Measurements from ENCODE around the gene NOL6. TPM values are rescaled to one million over a fixed set of nuclear protein-coding genes. Genes with fewer than 3 reads are reported as not detected.

Gene NOL6
- total and polyA plus RNA-seq, 4 donors = 5.9 to 26.5 (median 22.3) TPM

DNA sequence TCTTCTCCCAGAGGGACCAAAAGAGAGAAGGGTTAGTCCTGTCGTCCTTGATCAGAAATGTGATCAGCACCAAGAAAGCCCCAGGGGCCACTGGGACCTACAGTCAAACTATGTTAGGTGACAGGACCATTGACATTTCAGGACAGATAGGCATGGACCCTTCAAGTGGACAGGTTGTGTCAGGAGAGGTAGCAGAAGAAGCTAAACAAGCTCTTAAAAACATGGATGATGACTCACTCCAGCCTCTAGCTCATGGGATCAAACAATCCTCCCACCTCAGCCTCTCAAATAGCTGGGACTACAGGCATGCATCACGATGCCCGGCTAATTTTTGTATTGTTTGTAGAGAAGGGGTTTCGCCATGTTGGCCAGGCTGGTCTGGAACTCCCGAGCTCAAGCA lies 24.0 kb downstream of the NOL6 start:
- H3K9me3 ChIP-seq (ENCODE audit: control insufficient read depth, low read length) = no peaks in the 10 kb centered on the region
- intact Hi-C loops (cut with DNase I) = no loop called here
- no peak for ATAC-seq (ENCODE audit: low FRiP score)
- WGBS, 2 donors = 91 to 97% methylated on average over 5 of the region's 5 CpGs
- no peak overlapping the region for H3K27ac ChIP-seq (ENCODE audit: low read depth in 1 of 2, low read length in 2 of 2)
- no peaks in the 10 kb centered on the region for H3K36me3 ChIP-seq (ENCODE audit: control insufficient read depth in 1 of 2, insufficient read depth in 2 of 2, low read length in 1 of 2)
- no peaks in the 10 kb centered on the region for H3K4me1 ChIP-seq (ENCODE audit: control insufficient read depth in 1 of 2, insufficient read depth in 2 of 2, low read length in 2 of 2)
- no peaks in the 10 kb centered on the region for H3K27me3 ChIP-seq (ENCODE audit: control insufficient read depth in 1 of 2, insufficient read depth in 2 of 2, low read length in 1 of 2)
- DNase-seq = no peak
- no peak overlapping the region for H3K4me3 ChIP-seq (ENCODE audit: low read length in 2 of 2)

DNA sequence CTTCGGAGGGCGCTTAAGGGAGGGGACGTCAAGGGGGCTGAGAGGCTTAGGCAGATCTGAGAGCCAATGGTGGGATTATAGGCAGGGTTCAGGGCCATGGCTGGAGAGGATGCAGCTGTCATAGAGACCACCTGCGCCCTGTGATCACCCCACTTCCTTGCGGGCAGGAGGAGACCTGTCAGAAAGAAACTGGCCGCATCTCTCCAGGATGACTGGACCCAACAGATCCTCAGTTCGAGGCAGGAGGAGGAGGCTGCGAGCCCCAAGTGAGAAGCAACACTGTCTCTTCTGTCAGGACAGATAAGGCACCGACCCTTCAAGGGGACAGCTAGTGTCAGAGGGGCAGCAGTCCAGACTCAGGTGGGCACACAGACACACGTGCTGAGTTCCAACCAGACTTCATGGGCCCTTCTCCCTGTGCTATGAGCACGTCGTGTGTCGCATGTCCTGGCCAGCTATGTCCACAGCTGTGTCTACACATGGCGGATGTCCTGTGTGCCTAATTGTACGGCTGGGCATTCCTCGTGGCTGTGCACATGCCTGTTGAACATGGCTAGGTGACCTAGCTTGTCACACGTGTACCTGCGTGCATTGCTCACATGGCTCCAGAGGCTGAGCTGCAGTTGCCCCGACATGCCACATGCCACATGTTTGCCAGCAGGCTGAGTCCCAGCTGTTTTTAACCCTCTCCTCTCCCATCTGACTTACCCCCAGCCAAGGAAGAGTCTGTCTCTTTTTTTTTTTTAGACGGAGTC lies 25.7 kb downstream of the NOL6 start:
- 25 to 27% methylated on average over 20 of the region's 20 CpGs for WGBS, 2 donors
- H3K27ac ChIP-seq (ENCODE audit: low read depth in 1 of 2, low read length in 2 of 2) = no peak overlapping the region
- intact Hi-C loops (cut with DNase I) = no loop called here

DNA sequence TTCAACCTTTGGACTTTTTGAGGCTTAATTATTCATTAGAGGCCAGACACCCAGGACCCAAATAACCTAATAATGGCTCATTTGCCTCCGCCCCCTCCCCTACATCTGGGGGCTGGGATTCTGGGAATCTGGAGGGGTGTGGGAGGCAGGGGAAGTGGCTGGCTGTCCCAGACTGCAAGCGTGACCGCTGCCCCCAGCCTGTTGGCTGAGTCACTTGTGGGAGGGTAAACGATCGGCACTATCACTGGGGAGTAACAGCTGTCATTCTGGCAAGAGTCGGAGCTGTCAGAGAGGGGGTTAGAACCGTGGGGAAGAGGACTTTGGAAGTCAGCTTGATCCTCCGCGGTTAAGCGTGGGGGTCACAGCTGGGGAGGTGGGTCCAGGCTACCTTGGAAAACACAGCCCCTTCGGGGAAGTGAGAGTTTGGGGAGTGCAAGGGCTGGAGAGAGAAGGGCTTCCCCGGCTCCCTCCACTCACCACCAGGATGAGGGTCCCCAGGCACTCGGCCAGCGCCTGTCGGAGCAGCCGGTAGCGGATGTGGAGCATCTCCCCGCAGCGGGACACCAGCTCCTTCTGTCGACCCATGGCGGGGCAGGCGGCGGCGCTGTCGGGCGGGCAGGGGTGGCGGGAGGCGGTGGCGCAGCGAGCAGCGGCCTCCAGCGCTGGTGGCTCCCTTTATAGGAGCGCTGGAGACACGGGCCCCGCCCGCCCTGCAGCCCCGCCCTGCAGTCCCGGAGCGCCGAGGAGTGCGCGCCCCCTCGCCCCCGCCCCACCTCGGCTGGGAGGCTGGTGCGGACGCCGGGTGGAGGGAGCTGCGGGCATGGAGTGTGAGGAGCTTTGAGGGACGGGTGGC lies 26.6 kb downstream of the NOL6 start, which contains the start of gene AQP3:
Gene AQP3, minus strand, starts transcription at position 648 of the 853 bp plus-strand sequence. Its CDS starts 63 bp downstream, at position 585.
- intact Hi-C loops (cut with DNase I) = no loop called here
- ATAC-seq (ENCODE audit: low FRiP score) (peak; percentile 87), DNase-seq (peak; percentile 81 to 88)
- no peak within 1 kb of the TSS for H3K27ac ChIP-seq (ENCODE audit: low read depth in 1 of 2, low read length in 2 of 2)
- no peaks in the 10 kb centered on the region for H3K4me1 ChIP-seq (ENCODE audit: control insufficient read depth in 1 of 2, insufficient read depth in 2 of 2, low read length in 2 of 2)
- no peaks in the 10 kb centered on the region for H3K36me3 ChIP-seq (ENCODE audit: control insufficient read depth in 1 of 2, insufficient read depth in 2 of 2, low read length in 1 of 2)
- WGBS, 2 donors = 3 to 4% methylated on average over 38 to 50 of the region's 50 CpGs
- no peaks in the 10 kb centered on the region for H3K27me3 ChIP-seq (ENCODE audit: control insufficient read depth in 1 of 2, insufficient read depth in 2 of 2, low read length in 1 of 2)
- H3K4me3 ChIP-seq (ENCODE audit: low read length in 2 of 2) = peak within 1 kb of the TSS; percentile 24 to 68
- H3K9me3 ChIP-seq (ENCODE audit: control insufficient read depth, low read length) = no peaks in the 10 kb centered on the region

More for the DNA sequence above, 25.7 kb downstream of the NOL6 start:
- no peaks in the 10 kb centered on the region for H3K36me3 ChIP-seq (ENCODE audit: control insufficient read depth in 1 of 2, insufficient read depth in 2 of 2, low read length in 1 of 2)
- no peaks in the 10 kb centered on the region for H3K4me1 ChIP-seq (ENCODE audit: control insufficient read depth in 1 of 2, insufficient read depth in 2 of 2, low read length in 2 of 2)
- DNase-seq = no peak
- no peak for ATAC-seq (ENCODE audit: low FRiP score)
- H3K9me3 ChIP-seq (ENCODE audit: control insufficient read depth, low read length) = no peaks in the 10 kb centered on the region
- no peaks in the 10 kb centered on the region for H3K27me3 ChIP-seq (ENCODE audit: control insufficient read depth in 1 of 2, insufficient read depth in 2 of 2, low read length in 1 of 2)
- H3K4me3 ChIP-seq (ENCODE audit: low read length in 2 of 2) = peak overlapping the region; percentile 24 to 68

DNA sequence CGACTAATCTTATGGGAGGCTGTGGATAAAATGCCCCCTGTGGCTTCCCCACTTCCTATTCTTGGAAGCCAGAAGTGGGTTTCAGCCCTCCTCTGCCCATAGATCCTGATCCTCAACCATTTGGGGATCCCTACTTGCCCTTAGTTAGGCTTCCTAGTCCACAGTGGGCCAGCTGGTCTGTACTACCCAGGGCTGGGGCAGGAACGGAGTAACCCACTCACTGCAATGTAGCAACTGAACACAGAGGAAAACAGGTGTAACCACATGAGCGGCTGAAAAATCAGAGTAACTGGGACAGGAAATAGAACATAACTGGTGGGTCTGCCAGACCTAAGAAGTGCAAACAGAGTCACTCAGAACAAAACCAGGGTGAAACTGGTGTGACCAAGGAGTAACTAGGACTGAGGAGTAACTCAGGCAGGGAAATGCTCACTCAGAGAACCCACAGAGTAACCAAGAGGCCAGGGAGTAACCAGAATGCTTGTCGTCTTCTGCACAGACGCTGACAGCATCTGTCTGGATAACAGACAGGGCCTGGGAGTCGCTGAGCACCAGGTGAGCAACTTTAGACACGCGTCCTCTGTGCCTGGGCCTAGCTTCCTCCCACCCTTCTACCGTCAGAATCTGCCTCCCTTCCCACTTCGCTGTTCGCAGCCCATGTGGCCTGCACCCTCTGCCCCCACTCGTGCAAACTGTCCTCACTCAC lies 27.3 kb downstream of the NOL6 start:
- ATAC-seq (ENCODE audit: low FRiP score) = no peak
- Histone ChIP-seq H3K36me3 (ENCODE audit: control insufficient read depth in 1 of 2, insufficient read depth in 2 of 2, low read length in 1 of 2) (no peaks in the 10 kb centered on the region), H3K9me3 (ENCODE audit: control insufficient read depth, low read length) (no peaks in the 10 kb centered on the region)

DNA sequence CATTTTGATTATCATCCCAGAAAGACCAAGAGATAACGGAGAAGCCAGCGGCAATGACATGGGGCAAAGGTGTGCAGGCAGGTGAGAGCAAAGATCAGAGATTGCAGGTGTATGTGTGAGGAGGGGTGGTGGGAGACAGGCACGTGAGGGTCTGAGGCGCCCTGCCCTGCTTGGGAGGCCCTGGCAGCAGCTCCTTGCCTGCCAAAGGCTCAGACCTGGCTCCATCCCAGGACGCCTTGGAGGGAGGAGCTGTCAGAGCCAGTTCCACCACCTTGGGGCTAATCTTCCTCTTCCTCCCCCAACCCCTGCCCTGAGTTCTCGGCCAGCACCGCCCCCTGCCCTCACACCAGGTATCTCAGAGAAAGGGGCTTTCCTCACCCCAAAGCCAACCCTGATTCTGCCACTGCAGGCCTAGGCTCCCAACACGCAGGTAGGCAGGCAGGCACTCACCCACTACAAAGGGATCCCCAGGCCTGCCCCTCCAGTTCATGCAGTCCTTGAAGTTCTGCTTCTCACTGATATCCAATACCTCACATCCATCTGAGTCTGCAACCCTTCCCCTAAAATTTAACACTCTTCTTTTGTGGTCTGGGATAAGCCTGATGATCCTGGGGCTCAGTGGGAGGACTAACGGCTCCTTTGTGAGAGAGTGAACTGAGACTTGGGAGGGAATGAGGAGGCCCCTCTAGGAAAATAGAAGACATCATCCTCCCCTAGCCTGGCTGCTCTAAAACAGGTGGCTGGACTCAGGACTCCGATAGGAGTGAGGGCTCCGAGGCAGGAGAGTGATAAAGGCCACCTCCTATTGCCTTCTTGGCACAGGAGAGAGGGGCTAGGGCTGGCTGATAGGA lies 28.1 kb downstream of the NOL6 start:
- no peaks in the 10 kb centered on the region for H3K9me3 ChIP-seq (ENCODE audit: control insufficient read depth, low read length)
- intact Hi-C loops (cut with DNase I) = no loop called here
- DNase-seq = no peak

More for the DNA sequence above, 27.3 kb downstream of the NOL6 start:
- no peaks in the 10 kb centered on the region for H3K4me1 ChIP-seq (ENCODE audit: control insufficient read depth in 1 of 2, insufficient read depth in 2 of 2, low read length in 2 of 2)
- H3K27me3 ChIP-seq (ENCODE audit: control insufficient read depth in 1 of 2, insufficient read depth in 2 of 2, low read length in 1 of 2) = no peaks in the 10 kb centered on the region
- WGBS, 2 donors = 85 to 92% methylated on average over 12 of the region's 12 CpGs
- H3K4me3 ChIP-seq (ENCODE audit: low read length in 2 of 2) = no peak overlapping the region
- no peak overlapping the region for H3K27ac ChIP-seq (ENCODE audit: low read depth in 1 of 2, low read length in 2 of 2)
- intact Hi-C loops (cut with DNase I) = no loop called here
- no peak for DNase-seq

DNA sequence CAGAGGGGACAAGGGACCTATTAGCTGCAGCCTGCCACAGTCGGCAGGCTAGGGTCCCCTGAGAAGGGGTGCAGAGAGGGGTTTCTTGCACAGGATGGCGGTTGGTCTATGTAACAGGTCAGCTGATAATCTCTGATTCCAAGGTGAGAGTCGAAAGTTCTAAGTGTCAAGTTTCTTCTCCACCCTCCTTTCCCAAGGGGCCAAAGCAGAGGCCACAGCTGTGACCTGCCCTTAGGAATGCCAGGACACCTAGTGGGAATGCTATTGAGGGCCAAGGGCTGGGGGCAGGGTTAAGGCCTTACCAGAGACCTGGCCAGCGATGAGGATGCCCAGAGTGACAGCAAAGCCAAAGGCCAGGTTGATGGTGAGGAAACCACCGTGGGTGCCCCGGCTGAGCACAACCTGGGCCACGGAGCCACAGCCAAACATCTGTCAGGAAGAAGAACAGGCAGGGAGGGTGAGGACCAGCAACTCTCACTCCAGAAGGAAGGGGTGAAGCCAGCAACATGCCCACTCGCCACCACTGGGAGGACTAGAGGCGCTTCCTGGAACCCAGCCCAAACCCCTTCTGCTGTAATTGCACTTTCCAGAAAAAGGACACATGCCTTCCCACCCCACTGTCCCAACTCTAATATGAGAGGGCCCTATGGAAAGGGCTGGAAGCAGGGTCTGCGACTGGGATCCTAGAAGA lies 30.1 kb downstream of the NOL6 start:
- ATAC-seq (ENCODE audit: low FRiP score) (no peak), DNase-seq (no peak)
- no peak overlapping the region for H3K27ac ChIP-seq (ENCODE audit: low read depth in 1 of 2, low read length in 2 of 2)
- intact Hi-C loops (cut with DNase I) = no loop called here
- no peaks in the 10 kb centered on the region for H3K27me3 ChIP-seq (ENCODE audit: control insufficient read depth in 1 of 2, insufficient read depth in 2 of 2, low read length in 1 of 2)
- no peaks in the 10 kb centered on the region for H3K4me1 ChIP-seq (ENCODE audit: control insufficient read depth in 1 of 2, insufficient read depth in 2 of 2, low read length in 2 of 2)
- no peak overlapping the region for H3K4me3 ChIP-seq (ENCODE audit: low read length in 2 of 2)
- H3K36me3 ChIP-seq (ENCODE audit: control insufficient read depth in 1 of 2, insufficient read depth in 2 of 2, low read length in 1 of 2) = no peaks in the 10 kb centered on the region
- H3K9me3 ChIP-seq (ENCODE audit: control insufficient read depth, low read length) = no peaks in the 10 kb centered on the region
- WGBS, 2 donors = 82 to 84% methylated on average over 10 of the region's 10 CpGs

More for the DNA sequence above, 28.1 kb downstream of the NOL6 start:
- Histone ChIP-seq H3K27ac (ENCODE audit: low read depth in 1 of 2, low read length in 2 of 2) (no peak overlapping the region), H3K4me3 (ENCODE audit: low read length in 2 of 2) (no peak overlapping the region), H3K4me1 (ENCODE audit: control insufficient read depth in 1 of 2, insufficient read depth in 2 of 2, low read length in 2 of 2) (no peaks in the 10 kb centered on the region), H3K36me3 (ENCODE audit: control insufficient read depth in 1 of 2, insufficient read depth in 2 of 2, low read length in 1 of 2) (no peaks in the 10 kb centered on the region), H3K27me3 (ENCODE audit: control insufficient read depth in 1 of 2, insufficient read depth in 2 of 2, low read length in 1 of 2) (no peaks in the 10 kb centered on the region)
- ATAC-seq (ENCODE audit: low FRiP score) = no peak
- 89 to 90% methylated on average over 11 of the region's 11 CpGs for WGBS, 2 donors

DNA sequence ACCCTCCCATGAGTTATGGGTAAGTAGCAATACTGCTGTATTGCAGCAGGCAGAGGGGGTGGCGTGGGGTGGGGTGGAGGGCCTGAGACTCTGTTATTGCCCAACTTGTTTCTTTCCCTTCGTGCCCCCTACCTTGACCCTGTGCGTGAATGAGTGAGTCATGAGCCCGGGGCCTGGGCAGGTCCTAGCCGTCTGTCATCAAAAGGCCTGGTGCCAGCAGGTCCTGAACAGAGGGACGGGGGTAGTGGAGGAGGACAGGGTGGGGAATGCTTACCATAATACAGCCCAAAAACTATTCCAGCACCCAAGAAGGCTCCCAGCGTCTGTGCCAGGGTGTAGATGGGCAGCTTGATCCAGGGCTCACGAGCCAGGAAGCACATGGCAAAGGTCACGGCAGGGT lies 30.7 kb downstream of the NOL6 start:
- H3K9me3 ChIP-seq (ENCODE audit: control insufficient read depth, low read length) = no peaks in the 10 kb centered on the region
- 86 to 88% methylated on average over 9 of the region's 9 CpGs for WGBS, 2 donors
- intact Hi-C loops (cut with DNase I) = no loop called here
- ATAC-seq (ENCODE audit: low FRiP score) (no peak), DNase-seq (no peak)
- no peaks in the 10 kb centered on the region for H3K36me3 ChIP-seq (ENCODE audit: control insufficient read depth in 1 of 2, insufficient read depth in 2 of 2, low read length in 1 of 2)
- no peak overlapping the region for H3K4me3 ChIP-seq (ENCODE audit: low read length in 2 of 2)
- H3K27me3 ChIP-seq (ENCODE audit: control insufficient read depth in 1 of 2, insufficient read depth in 2 of 2, low read length in 1 of 2) = no peaks in the 10 kb centered on the region
- H3K27ac ChIP-seq (ENCODE audit: low read depth in 1 of 2, low read length in 2 of 2) = no peak overlapping the region
- no peaks in the 10 kb centered on the region for H3K4me1 ChIP-seq (ENCODE audit: control insufficient read depth in 1 of 2, insufficient read depth in 2 of 2, low read length in 2 of 2)
